CD4-positive, alpha-beta memory T cell (primary cell): ENCODE data around the gene LRR1. TPM values are rescaled to one million over a fixed set of nuclear protein-coding genes. Genes with fewer than 3 reads are reported as not detected.

Source experiments
- CTCF ChIA-PET: fragments of 350-600 bp; sonication (Branson Sonifier 250); formaldehyde crosslinking; loops from one replicate; lab custom pipeline; 2021; ENCODE audit warnings: inconsistent platforms; ENCODE audit not compliant: partially characterized antibody; lab: Charles Lee
- POLR2A ChIA-PET: fragments of 350-600 bp; sonication (Branson Sonifier 250); formaldehyde crosslinking; loops from one replicate; lab custom pipeline; 2021; ENCODE audit not compliant: partially characterized antibody; lab: Charles Lee
- DNase-seq, 5 donors: peaks; one replicate each; pipeline versions ENCODE4 v3.0.0 to v3.0.0-alpha.2; 2020 to 2022; ENCODE audit warnings: mixed read lengths in 1 of 5
- H3K27ac ChIP-seq: one replicate; pipeline ENCODE4 v1.7.0; 2013; ENCODE audit warnings: low read depth, low read length
- H3K27me3 ChIP-seq: 2 replicates; pipeline ENCODE4 v1.7.0; 2013; ENCODE audit warnings: mild to moderate bottlenecking, low read length, moderate library complexity; ENCODE audit not compliant: insufficient read depth
- H3K36me3 ChIP-seq: 2 replicates; pipeline ENCODE4 v1.7.0; 2013; ENCODE audit warnings: mild to moderate bottlenecking, low read length, moderate library complexity; ENCODE audit not compliant: insufficient read depth
- H3K4me1 ChIP-seq: 2 replicates; pipeline ENCODE4 v1.7.0; 2013; ENCODE audit warnings: mild to moderate bottlenecking, low read length, moderate library complexity; ENCODE audit not compliant: insufficient read depth
- H3K4me3 ChIP-seq, 2 donors: one replicate each; pipeline ENCODE4 v1.7.0; 2013; ENCODE audit warnings: low read length in 2 of 2, mild to moderate bottlenecking in 1 of 2
- H3K9me3 ChIP-seq, 2 donors: one replicate each; pipeline ENCODE4 v1.7.0; 2013; ENCODE audit warnings: low read length in 2 of 2, control low read depth in 1 of 2; ENCODE audit not compliant: control insufficient read depth in 1 of 2
- H3K27ac Mint-ChIP-seq, 7 donors: one replicate each; pipeline ENCODE4 v1.8.0; 2020 to 2021; ENCODE audit warnings: mixed read lengths in 7 of 7, mild to moderate bottlenecking in 6 of 7, inconsistent platforms in 3 of 7, moderate library complexity in 3 of 7
- H3K27me3 Mint-ChIP-seq, 2 donors: one replicate each; pipeline ENCODE4 v1.8.0; 2020 to 2021; ENCODE audit warnings: mixed read lengths in 2 of 2
- H3K36me3 Mint-ChIP-seq, 2 donors: one replicate each; pipeline ENCODE4 v1.8.0; 2020 to 2021; ENCODE audit warnings: mixed read lengths in 2 of 2, inconsistent platforms in 1 of 2, mild to moderate bottlenecking in 1 of 2
- H3K4me1 Mint-ChIP-seq, 4 donors: one replicate each; pipeline ENCODE4 v1.8.0; 2020 to 2021; ENCODE audit warnings: mixed read lengths in 4 of 4, mild to moderate bottlenecking in 1 of 4
- H3K4me3 Mint-ChIP-seq, 8 donors: one replicate each; pipeline ENCODE4 v1.8.0; 2020 to 2021; ENCODE audit warnings: mixed read lengths in 8 of 8, mild to moderate bottlenecking in 7 of 8, moderate library complexity in 6 of 8, inconsistent platforms in 3 of 8
- H3K9me3 Mint-ChIP-seq, 8 donors: one replicate each; pipeline ENCODE4 v1.8.0; 2020 to 2021; ENCODE audit warnings: mixed read lengths in 8 of 8, mild to moderate bottlenecking in 5 of 8, inconsistent platforms in 3 of 8, moderate library complexity in 1 of 8
- intact Hi-C: fragments of 100-400 bp; cut with micrococcal nuclease; formaldehyde crosslinking; loops from one replicate; pipeline ENCODE4 v1.15.1; 2023
- polyA plus RNA-seq, 2 donors: library from polyadenylated mRNA; unstranded; fragments of 300-500 nt; fragmentation: Illumina TruSeq; gene quantifications; one replicate each; pipeline ENCODE4 v1.2.3, GENCODE V29; 2021
- total RNA-seq, 2 experiments: library from RNA; stranded (reverse); gene quantifications; one replicate each; pipeline ENCODE4 v1.2.3, GENCODE V29; 2021

The LRR1 gene
- total and polyA plus RNA-seq, 4 experiments from 2014 or later: 9.7 to 16.1 (median 12.3) TPM

- peak overlapping the region; percentile 90 for H3K27ac ChIP-seq
- H3K27ac Mint-ChIP-seq: peak overlapping the region; percentile 93 to 99 (median 98)
- POLR2A ChIA-PET: interaction anchor here (1.0 to 5.7 kb wide), 15 partner anchors 11 to 766 kb away, joined by 3 to 144 read pairs (median 9); partner anchors contain the start of genes DNAAF2, KLHDC2, MGAT2 and NEMF
- peak overlapping the region; percentile 92 to 100 (median 98) for H3K4me3 Mint-ChIP-seq
- no peaks in the 10 kb centered on the region for H3K27me3 ChIP-seq
- peak overlapping the region; percentile 70 to 97 for H3K4me3 ChIP-seq
- H3K4me1 ChIP-seq: peaks cover 9% of the 10 kb centered on the region
- no peaks in the 10 kb centered on the region for H3K36me3 ChIP-seq
- intact Hi-C loops: loop anchor here (1.0 kb wide), 4 partner anchors 12 to 170 kb away; partner anchors contain the start of genes KLHDC2, MGAT2, RPL36AL and RPS29
- CTCF ChIA-PET: interaction anchor here (1.3 to 2.8 kb wide), 5 partner anchors 10 to 136 kb away, joined by 3 to 20 read pairs (median 14); partner anchors contain the start of genes MGAT2, RPL36AL and RPS29
- H3K9me3 Mint-ChIP-seq: no peaks in the 10 kb centered on the region
- peaks cover 9 to 38% (median 25%) of the 10 kb centered on the region in 4 donors for H3K4me1 Mint-ChIP-seq
- no peak for DNase-seq
- peaks cover 0 to 19% of the 10 kb centered on the region in 2 donors for H3K36me3 Mint-ChIP-seq
- no peaks in the 10 kb centered on the region for H3K27me3 Mint-ChIP-seq
- no peaks in the 10 kb centered on the region for H3K9me3 ChIP-seq
Measured at GRCh38 chr14:49598189-49598484, 603 bp upstream of the LRR1 start.

DNA sequence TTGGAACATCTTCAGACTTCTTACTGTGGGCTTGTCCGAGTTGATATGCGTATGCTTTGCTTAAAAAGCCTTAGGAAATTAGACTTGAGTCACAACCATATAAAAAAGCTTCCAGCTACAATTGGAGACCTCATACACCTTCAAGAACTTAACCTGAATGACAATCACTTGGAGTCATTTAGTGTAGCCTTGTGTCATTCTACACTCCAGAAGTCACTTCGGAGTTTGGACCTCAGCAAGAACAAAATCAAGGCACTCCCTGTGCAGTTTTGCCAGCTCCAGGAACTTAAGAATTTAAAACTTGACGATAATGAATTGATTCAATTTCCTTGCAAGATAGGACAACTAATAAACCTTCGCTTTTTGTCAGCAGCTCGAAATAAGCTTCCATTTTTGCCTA, 8.8 kb downstream of the LRR1 start:
- H3K4me1 Mint-ChIP-seq: peaks cover 0 to 14% (median 4%) of the 10 kb centered on the region in 4 donors

GRCh38 chr14:49612251-49612650, 13.5 kb downstream of the LRR1 start:
- no peak for DNase-seq
- peaks cover under 1 to 18% of the 10 kb centered on the region in 2 donors for H3K36me3 Mint-ChIP-seq
- no peak overlapping the region for H3K4me3 Mint-ChIP-seq
- Histone ChIP-seq H3K4me3 (no peak overlapping the region), H3K9me3 (no peaks in the 10 kb centered on the region), H3K27ac (no peak overlapping the region), H3K36me3 (no peaks in the 10 kb centered on the region), H3K4me1 (peaks cover 3% of the 10 kb centered on the region), H3K27me3 (no peaks in the 10 kb centered on the region)
- CTCF ChIA-PET: interaction anchor here (1.2 to 3.1 kb wide), 2 partner anchors 8 to 22 kb away, joined by 3 to 9 read pairs; partner anchors contain the start of genes MGAT2 and RPL36AL
- POLR2A ChIA-PET: interaction anchor here (0.6 to 4.5 kb wide), 2 partner anchors 8 to 287 kb away, joined by 5 to 21 read pairs; partner anchors contain the start of genes MGAT2 and RPL36AL
- H3K27me3 Mint-ChIP-seq: no peaks in the 10 kb centered on the region
- no peaks in the 10 kb centered on the region for H3K9me3 Mint-ChIP-seq
- no peak overlapping the region for H3K27ac Mint-ChIP-seq
- intact Hi-C loops: no loop called here
- peaks cover 0 to 12% (median 4%) of the 10 kb centered on the region in 4 donors for H3K4me1 Mint-ChIP-seq

More for the DNA sequence above, 8.8 kb downstream of the LRR1 start:
- Histone ChIP-seq H3K4me1 (no peaks in the 10 kb centered on the region), H3K36me3 (no peaks in the 10 kb centered on the region), H3K9me3 (no peaks in the 10 kb centered on the region), H3K4me3 (no peak overlapping the region), H3K27me3 (no peaks in the 10 kb centered on the region), H3K27ac (no peak overlapping the region)
- DNase-seq: no peak
- no peaks in the 10 kb centered on the region for H3K27me3 Mint-ChIP-seq
- ChIA-PET POLR2A (interaction anchor here (1.0 kb wide), 1 partner anchor 13 kb away, joined by 5 read pairs; the partner anchor contains the start of genes MGAT2 and RPL36AL), CTCF (interaction anchor here (1.0 to 2.0 kb wide), 4 partner anchors 9 to 245 kb away, joined by 3 to 10 read pairs (median 3); partner anchors contain the start of genes LRR1, MGAT2, NEMF and RPL36AL)
- H3K9me3 Mint-ChIP-seq: no peaks in the 10 kb centered on the region
- peaks cover 3 to 18% of the 10 kb centered on the region in 2 donors for H3K36me3 Mint-ChIP-seq
- H3K4me3 Mint-ChIP-seq: no peak overlapping the region
- intact Hi-C loops: no loop called here
- peak overlapping the region in 1 of 7 donors; percentile 69 for H3K27ac Mint-ChIP-seq

GRCh38 chr14:49612671-49613070, 13.9 kb downstream of the LRR1 start:
- intact Hi-C loops: no loop called here
- Mint-ChIP-seq H3K4me1 (peaks cover 4 to 16% (median 6%) of the 10 kb centered on the region in 4 donors), H3K4me3 (no peak overlapping the region), H3K27me3 (no peaks in the 10 kb centered on the region), H3K36me3 (peaks cover 4 to 22% of the 10 kb centered on the region in 2 donors), H3K27ac (no peak overlapping the region), H3K9me3 (no peaks in the 10 kb centered on the region)
- Histone ChIP-seq H3K36me3 (peaks cover 2% of the 10 kb centered on the region), H3K9me3 (no peaks in the 10 kb centered on the region), H3K27ac (no peak overlapping the region), H3K27me3 (no peaks in the 10 kb centered on the region), H3K4me1 (peaks cover 7% of the 10 kb centered on the region), H3K4me3 (no peak overlapping the region)
- CTCF ChIA-PET: interaction anchor here (1.2 to 3.1 kb wide), 2 partner anchors 8 to 21 kb away, joined by 3 to 9 read pairs; partner anchors contain the start of genes MGAT2 and RPL36AL
- DNase-seq: no peak
- POLR2A ChIA-PET: interaction anchor here (4.5 kb wide), 1 partner anchor 8 kb away, joined by 21 read pairs; the partner anchor contains the start of genes MGAT2 and RPL36AL

DNA sequence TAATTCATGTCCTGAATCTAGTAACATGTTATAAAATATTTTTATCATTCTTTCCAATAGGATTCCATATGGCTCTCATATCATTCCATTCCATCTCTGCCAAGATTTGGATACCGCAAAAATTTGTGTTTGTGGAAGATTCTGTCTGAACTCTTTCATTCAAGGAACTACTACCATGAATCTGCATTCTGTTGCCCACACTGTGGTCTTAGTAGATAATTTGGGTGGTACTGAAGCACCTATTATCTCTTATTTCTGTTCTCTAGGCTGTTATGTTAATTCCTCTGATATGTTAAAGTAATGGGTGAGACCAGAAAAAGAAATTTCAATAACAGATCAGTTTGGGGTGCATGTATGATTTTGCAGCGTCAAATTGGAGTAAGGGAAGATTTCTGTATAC, 15.5 kb downstream of the LRR1 start:
- intact Hi-C loops: no loop called here
- Mint-ChIP-seq H3K27ac (peak overlapping the region in 3 of 7 donors; percentile 4 to 74 (median 35)), H3K36me3 (peaks cover 14 to 30% of the 10 kb centered on the region in 2 donors), H3K27me3 (no peaks in the 10 kb centered on the region), H3K4me3 (no peak overlapping the region), H3K9me3 (no peaks in the 10 kb centered on the region), H3K4me1 (peaks cover 14 to 25% (median 16%) of the 10 kb centered on the region in 4 donors)
- Histone ChIP-seq H3K27me3 (no peaks in the 10 kb centered on the region), H3K9me3 (no peaks in the 10 kb centered on the region), H3K27ac (no peak overlapping the region), H3K4me3 (no peak overlapping the region), H3K4me1 (peaks cover 22% of the 10 kb centered on the region), H3K36me3 (peaks cover 13% of the 10 kb centered on the region)
- POLR2A ChIA-PET: no interaction called here
- CTCF ChIA-PET: interaction anchor here (0.8 to 1.1 kb wide), 2 partner anchors 18 to 20 kb away, joined by 3 to 5 read pairs; no protein-coding TSS in a partner anchor
- DNase-seq: no peak

GRCh38 chr14:49615776-49616175, 17.0 kb downstream of the LRR1 start:
- Mint-ChIP-seq H3K4me1 (peaks cover 14 to 40% (median 19%) of the 10 kb centered on the region in 4 donors), H3K36me3 (peaks cover 14 to 46% of the 10 kb centered on the region in 2 donors), H3K9me3 (peaks cover 0 to 3% (median 0%) of the 10 kb centered on the region in 8 donors), H3K27ac (peak overlapping the region in 1 of 7 donors; percentile 23), H3K4me3 (no peak overlapping the region), H3K27me3 (no peaks in the 10 kb centered on the region)
- Histone ChIP-seq H3K4me1 (peaks cover 27% of the 10 kb centered on the region), H3K27ac (no peak overlapping the region), H3K27me3 (no peaks in the 10 kb centered on the region), H3K36me3 (peaks cover 13% of the 10 kb centered on the region), H3K4me3 (no peak overlapping the region), H3K9me3 (no peaks in the 10 kb centered on the region)
- intact Hi-C loops: no loop called here
- CTCF ChIA-PET: no interaction called here
- DNase-seq: no peak
- POLR2A ChIA-PET: interaction anchor here (1.2 kb wide), 1 partner anchor 17 kb away, joined by 3 read pairs; the partner anchor contains the start of gene LRR1

DNA sequence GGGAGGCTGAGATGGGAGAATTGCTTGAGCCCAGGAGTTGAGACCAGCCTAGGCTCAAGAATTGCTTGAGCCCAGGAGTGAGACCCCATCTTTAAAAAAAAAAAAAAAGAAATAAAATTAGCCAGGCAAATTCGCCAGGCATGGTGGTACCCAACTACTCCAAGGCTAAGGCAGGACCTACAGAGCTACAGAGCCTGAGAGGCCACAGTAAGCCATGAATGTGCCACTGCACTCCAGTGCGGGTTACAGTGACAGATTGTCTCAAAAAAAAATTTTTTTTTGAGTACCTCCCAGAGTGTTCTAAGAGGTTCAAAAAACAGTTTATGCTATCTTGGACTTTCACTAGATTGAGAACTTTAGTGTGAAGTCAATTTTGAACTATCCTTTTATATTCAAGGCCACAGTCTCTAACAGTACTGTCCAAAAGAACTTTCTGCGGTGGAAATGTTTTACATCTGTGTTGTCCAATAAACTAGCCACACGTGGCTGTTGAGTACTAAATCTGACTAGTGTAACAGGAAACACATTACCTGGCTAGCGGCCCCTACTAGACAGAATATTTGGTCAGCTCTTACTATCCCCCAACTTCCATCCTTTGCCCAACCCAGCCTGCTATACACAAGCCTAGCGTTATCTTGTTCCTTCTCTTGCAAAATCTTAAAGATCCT, 19.2 kb downstream of the LRR1 start:
- DNase-seq: no peak
- Mint-ChIP-seq H3K27me3 (no peaks in the 10 kb centered on the region), H3K9me3 (peaks cover 0 to 4% (median 0%) of the 10 kb centered on the region in 8 donors), H3K36me3 (peaks cover 14 to 56% of the 10 kb centered on the region in 2 donors), H3K27ac (peak overlapping the region; percentile 51 to 100 (median 99)), H3K4me1 (peaks cover 22 to 52% (median 30%) of the 10 kb centered on the region in 4 donors), H3K4me3 (peak overlapping the region in 7 of 8 donors; percentile 3 to 96 (median 25))
- POLR2A ChIA-PET: interaction anchor here (1.1 to 2.4 kb wide), 3 partner anchors 16 to 32 kb away, joined by 4 to 9 read pairs (median 6); partner anchors contain the start of genes LRR1 and RPS29
- H3K4me3 ChIP-seq: no peak overlapping the region
- CTCF ChIA-PET: no interaction called here
- H3K36me3 ChIP-seq: peaks cover 13% of the 10 kb centered on the region
- intact Hi-C loops: no loop called here
- no peaks in the 10 kb centered on the region for H3K27me3 ChIP-seq
- peak overlapping the region; percentile 1 for H3K27ac ChIP-seq
- no peaks in the 10 kb centered on the region for H3K9me3 ChIP-seq
- H3K4me1 ChIP-seq: peaks cover 43% of the 10 kb centered on the region
